KBM-7 (cell line): Measurements from ENCODE around the gene GLIS1.

ENCODE experiments used
- DNase-seq: peaks from one replicate; pipeline ENCODE4 v3.0.0-alpha.2; 2015
- in situ Hi-C: fragments of 300-500 bp; cut with MboI; formaldehyde crosslinking; loops from 2 replicates; pipeline ENCODE4 v1.14.3; 2020; ENCODE audit warnings: low sequenced_read_pairs, low pct_unique_long_range_greater_than_20kb, mixed read lengths

Gene GLIS1

DNA sequence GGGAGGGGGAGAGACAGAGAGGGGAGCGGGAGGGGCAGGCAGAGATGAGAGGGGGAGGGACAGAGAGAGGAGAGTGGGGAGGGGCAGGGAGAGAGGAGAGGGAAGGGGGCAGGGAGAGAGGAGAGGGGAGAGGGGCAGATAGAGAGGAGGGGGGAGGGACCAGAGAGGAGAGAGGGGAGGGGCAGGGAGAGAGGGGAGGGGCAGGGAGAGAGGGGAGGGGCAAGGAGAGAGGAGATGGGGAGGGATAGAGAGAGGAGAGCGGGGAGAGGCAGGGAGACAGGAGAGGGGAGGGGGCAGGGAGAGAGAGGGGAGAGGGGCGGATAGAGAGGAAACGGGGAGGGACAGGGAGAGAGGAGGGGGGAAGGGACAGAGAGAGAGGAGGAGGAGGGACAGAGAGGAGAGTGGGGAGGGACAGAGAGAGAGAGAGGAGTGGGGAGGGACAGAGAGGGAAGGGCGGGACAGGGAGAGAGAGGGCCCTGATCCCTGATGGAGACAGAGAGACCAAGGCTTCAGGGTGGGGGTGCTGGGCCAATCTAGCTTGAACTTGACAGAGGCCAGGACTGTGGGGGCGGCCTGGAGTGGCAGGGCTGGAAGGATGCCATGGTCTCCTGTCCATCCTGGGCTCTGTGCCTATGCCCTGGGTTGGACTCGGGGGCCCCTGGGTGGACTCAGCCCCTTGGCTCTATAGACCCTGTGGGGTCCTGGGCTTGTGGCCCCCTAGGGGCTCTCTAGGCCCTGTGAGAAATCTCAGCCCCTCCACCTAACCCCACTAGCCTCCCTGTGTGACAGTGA, 236.1 kb downstream of the GLIS1 start:
- no peak for DNase-seq
- in situ Hi-C loops = no loop called here

GRCh38 chr1:53501065-53502005, 237.6 kb downstream of the GLIS1 start:
- in situ Hi-C loops = no loop called here
- no peak for DNase-seq

DNA sequence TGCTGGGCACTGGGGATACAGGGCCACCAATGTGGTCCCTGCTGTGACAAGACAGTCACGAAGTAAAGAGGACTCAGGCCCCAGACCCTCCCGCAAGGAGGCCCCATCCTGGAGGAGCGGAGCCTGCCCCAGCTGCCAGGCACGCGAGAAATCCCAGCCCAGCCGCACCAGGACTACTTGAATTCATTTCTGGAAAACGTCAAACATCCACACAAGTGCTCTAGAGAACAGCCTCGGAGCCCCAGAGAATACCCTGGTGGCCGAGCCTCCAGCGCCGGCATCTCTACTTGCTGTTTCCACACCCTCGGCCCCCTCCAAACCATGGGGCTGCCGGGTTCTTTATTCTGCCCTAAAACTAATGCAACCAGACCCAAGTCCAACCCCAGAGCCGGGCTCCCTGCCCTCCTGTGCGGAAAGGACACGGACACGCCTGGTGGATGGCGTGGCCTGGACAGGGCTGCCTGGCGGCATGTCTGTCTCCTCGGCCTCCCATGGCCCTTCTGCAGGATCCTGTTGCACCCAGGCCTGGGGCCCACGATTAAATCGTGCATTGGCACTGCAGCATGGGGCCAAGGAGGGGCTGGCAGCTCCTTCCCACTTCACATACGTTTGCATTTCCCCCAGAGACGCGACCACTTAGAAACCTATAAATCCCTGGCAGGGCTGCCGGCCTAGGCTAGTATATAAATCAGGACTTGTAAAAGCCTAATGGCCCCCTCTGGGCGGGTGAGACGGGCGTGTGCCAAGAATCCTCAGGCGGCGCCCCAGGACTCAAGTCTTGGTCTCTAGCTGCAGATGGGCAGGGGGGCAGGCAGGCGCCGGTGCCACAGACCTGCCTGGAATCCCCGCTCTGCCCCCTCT, 238.5 kb downstream of the GLIS1 start:
- in situ Hi-C loops = no loop called here
- DNase-seq = no peak

- DNase-seq = no peak
- in situ Hi-C loops = no loop called here
Measured at GRCh38 chr1:53499257-53500203, 239.4 kb downstream of the GLIS1 start.

- DNase-seq = peak; percentile 14
- in situ Hi-C loops = no loop called here
Measured at GRCh38 chr1:53498555-53499131, 240.3 kb downstream of the GLIS1 start.

DNA sequence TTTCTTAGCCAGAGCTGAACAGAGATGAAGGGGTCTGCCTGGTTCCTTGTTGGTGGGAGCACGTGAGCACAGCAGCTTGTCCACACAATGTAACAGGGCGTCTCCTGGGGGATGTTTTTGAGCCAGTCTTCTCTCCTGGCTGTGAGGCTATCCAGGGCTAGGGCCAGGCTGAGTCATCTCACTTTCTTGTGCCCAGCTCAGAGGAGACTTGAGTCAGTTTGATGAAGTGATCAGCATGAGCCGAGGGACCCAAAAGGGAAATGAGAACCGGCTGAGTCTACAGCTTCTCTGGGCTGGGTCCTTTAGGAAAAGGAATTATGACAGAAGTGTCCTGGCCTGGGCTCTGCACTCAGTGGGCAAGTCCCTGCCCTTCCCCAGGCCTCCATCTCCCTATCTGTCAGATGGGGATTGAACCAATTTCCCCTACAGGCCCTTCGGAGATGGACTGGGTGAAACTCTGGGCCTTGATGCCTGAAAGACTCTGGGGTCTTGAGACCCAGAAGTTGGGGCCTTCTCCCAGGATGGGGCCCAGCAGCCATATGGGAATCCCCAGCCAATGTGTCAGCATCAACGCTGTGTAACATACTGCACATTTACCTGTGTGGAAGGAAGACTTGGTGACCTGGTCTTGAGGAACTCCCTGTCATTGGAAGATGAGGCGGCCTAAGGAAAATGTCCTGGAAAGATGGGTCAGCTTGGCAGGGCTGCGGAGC, 243.2 kb downstream of the GLIS1 start:
- in situ Hi-C loops = no loop called here
- DNase-seq = no peak

- in situ Hi-C loops = no loop called here
- DNase-seq = no peak
Measured at GRCh38 chr1:53490351-53490750, 248.6 kb downstream of the GLIS1 start.

DNA sequence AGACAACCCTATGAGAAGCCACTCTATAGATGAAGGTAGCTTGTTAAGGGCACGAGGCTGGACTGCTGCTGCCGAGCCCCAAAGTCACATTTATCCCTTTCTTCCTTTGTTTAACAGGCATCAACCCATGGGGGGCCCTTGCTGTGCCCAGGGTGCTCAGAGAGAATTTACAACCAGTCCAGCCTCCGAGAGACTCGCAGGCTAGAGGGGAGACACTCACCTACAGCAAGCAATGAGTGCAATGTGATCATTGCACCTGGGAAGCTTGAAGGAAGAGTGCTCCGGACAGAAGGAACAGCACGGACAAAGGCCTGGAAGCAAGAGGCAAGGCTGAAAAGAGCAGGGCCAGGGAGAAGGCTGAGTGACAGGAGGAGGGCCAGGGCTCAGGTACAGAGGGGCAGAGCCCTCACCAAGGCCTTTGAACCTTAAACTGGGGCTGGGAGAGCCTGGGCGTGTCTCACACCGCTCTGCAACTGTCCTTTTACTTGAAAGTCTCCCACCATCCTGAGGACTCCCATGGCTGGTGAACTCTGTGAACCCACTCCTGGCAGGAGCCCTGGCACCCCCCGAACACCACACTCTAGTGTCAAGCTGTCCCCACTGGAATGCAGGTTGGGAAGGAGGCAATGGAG, 252.5 kb downstream of the GLIS1 start:
- DNase-seq = no peak
- in situ Hi-C loops = no loop called here

DNA sequence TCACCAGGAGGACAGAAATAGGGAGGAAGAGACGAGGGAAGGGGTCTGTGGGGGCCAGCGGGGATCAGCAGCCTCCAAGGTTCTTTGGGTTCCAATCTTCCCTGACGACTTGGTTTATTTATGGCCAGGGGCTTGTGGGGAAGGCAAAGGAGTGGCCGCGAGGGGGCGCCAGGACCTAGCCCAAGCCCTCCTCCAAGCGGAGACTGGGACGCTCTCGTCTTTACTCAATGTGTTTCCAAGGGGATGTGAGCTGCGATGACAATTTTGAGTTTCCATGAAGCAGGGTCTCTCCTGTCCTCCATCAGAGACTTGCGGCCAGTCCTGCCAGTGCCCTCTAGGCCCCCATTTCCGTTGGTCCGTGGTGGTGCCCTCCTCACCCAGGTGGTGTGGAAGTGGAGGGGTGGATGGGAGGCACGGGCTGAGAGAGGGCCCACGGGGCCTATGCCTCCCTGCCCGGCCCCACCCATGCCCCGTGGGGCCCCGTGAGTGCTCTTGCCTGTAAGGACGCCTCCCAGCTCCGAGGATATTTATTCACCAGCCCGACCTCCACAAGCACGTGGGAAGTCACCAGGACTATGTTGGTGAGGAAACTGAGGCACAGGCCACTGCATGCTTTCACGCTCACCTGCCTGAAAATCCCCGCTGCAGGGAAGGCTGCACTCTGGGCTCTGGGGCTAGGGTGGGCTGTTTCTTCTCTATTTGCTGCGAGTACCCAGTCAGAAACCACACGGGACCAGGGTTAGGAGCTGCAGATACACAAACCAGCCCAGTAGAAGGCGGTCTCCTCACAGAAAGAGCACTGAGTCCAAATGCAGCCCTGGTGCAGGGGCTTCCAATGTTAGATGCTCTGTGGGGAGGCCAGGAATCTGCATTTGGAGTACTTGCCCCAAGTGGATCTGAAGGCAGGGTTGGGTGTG, 253.2 kb downstream of the GLIS1 start:
- in situ Hi-C loops = no loop called here
- DNase-seq = peak; percentile 89

DNA sequence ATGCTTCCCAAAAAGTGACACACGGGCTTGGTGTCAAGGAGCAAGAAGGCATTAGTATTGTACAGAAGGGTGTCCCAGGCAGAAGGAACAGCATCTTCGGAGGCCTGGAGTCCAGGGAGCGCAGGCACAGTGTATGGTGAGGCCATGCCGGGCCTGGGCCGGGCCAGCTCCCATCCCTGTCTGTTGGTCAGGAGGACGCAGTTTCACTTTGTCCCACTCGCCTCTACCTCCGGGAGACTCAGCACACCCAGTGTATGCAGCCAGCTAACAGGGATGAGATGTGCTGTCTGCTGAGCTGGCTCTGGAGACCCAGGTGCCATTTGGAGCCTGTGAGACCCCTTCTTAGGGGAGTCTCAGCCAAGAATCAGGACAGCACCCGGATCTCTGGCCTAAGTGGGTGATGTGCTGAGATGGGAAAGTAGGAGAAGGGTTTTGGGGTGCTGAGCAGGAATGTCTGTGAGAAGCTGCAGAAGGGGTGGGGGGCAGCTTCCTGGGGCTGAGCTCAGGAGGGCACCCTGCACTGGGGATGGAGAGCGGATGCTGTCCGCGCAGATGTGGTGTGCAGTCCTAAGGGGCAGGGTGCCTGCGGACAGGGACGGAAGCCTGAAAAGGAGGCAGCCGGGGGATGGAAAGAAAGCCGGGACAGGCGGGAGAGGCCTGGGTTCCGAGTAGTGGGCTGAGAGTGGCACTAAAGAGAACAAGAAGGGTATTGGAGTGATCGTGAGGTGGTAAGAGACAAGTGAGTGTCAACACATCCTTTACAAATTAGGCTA, 254.1 kb downstream of the GLIS1 start:
- in situ Hi-C loops = no loop called here

GRCh38 chr1:53483656-53484055, 255.3 kb downstream of the GLIS1 start:
- in situ Hi-C loops = no loop called here
- DNase-seq = no peak

More for the DNA sequence above, 254.1 kb downstream of the GLIS1 start:
- no peak for DNase-seq

GRCh38 chr1:53483170-53483569, 255.8 kb downstream of the GLIS1 start:
- DNase-seq = no peak
- in situ Hi-C loops = no loop called here

DNA sequence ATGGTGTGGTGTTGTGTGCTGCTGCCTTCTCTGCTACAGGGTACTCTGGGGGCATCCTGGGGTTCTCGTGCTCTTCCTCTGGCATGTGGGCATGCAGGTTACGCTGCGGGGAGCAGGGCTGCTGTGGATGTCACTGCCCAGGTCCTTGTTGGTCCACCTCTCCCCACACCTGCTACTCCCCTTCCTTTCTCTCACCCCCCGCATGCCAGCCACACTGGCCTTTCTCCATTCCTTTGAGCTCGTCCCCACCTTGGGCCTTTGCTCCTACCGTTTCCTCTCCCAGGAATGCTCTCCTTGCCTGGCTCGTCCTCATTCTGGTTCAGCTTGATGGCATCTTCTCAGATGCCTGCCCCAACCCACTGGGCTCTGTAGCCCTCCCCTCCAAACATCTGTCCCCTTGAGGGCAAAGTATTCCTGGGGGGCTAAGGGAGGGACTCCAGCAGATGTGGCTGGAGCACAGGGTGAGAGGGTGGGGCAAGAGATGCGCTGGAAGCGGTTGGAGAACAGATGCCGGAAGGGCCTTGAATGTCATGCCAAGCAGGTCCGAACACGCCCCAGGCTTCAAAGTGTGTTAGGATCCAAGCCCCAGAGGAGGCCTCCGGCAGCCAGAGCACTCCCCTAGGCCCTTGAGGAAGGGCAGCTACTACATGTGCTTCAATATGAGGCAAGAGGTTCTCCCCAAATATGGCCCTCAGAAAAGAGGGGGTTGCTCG, 256.4 kb downstream of the GLIS1 start:
- in situ Hi-C loops = no loop called here
- no peak for DNase-seq

- in situ Hi-C loops = no loop called here
- no peak for DNase-seq
Measured at GRCh38 chr1:53481456-53481855, 257.5 kb downstream of the GLIS1 start.

GRCh38 chr1:53480678-53481077, 258.3 kb downstream of the GLIS1 start:
- in situ Hi-C loops = no loop called here
- no peak for DNase-seq
